Measurements from ENCODE around the gene IPMK.

DNA sequence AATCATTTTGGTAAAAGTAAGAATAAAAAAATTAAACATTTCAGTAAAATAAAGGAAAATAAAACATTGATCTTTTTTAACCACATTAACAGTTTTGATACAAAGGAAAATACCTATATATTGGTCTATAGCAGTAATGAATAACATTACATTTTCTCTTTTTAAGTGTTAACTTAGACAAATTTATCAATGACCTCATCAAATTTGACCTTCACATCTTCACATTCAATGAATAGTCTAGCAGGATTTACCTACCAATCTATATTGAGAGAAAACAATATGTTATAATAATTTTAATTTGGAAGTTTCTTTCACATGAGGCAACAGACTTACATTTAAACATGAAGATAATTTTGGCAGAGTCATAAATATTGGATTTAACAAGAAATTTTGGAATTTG, 49.2 kb upstream of the IPMK start:
- TF ChIP-seq, protein P1, sequence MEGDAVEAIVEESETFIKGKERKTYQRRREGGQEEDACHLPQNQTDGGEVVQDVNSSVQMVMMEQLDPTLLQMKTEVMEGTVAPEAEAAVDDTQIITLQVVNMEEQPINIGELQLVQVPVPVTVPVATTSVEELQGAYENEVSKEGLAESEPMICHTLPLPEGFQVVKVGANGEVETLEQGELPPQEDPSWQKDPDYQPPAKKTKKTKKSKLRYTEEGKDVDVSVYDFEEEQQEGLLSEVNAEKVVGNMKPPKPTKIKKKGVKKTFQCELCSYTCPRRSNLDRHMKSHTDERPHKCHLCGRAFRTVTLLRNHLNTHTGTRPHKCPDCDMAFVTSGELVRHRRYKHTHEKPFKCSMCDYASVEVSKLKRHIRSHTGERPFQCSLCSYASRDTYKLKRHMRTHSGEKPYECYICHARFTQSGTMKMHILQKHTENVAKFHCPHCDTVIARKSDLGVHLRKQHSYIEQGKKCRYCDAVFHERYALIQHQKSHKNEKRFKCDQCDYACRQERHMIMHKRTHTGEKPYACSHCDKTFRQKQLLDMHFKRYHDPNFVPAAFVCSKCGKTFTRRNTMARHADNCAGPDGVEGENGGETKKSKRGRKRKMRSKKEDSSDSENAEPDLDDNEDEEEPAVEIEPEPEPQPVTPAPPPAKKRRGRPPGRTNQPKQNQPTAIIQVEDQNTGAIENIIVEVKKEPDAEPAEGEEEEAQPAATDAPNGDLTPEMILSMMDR (IDR thresholded peaks at IDR 0.05 in 4 of 5, conservative IDR thresholded peaks at IDR 0.05 in 1 of 5): no peak
- no peak for TF ChIP-seq POLR2A (IDR thresholded peaks at IDR 0.05)

Measured in gastrocnemius medialis (tissue), 4 donors.